Keratinocyte (primary cell): Measurements from ENCODE around the gene IL1RAPL1. TPM values are rescaled to one million over a fixed set of nuclear protein-coding genes. Genes with fewer than 3 reads are reported as not detected.

Experiments
- DNase-seq: peaks from one replicate; pipeline ENCODE4 v3.0.0-alpha.2; 2011; ENCODE audit warnings: low read depth, missing footprints, low spot score
- FAIRE-seq: peaks from 2 replicates; lab custom pipeline; 2011; peaks lifted over from hg19 to GRCh38; lab: Jason Lieb, UNC
- H2AFZ ChIP-seq: 2 replicates; pipeline ENCODE4 v1.6.0; 2012; ENCODE audit warnings: low read length, control low read depth, inconsistent platforms; ENCODE audit not compliant: control insufficient read depth
- H3K27ac ChIP-seq: 2 replicates; pipeline ENCODE4 v1.5.1; 2011; ENCODE audit warnings: low read length; ENCODE audit not compliant: control insufficient read depth, insufficient read depth
- H3K27me3 ChIP-seq: 3 replicates; pipeline ENCODE4 v1.6.0; 2011; ENCODE audit warnings: low read length; ENCODE audit not compliant: control insufficient read depth, insufficient read depth; ENCODE audit errors: extremely low read depth
- H3K36me3 ChIP-seq, 2 experiments: 2 replicates in 1 of 2; 3 replicates in 1 of 2; pipeline ENCODE4 v1.5.1; 2011; ENCODE audit warnings: low read length in 2 of 2, mild to moderate bottlenecking in 1 of 2; ENCODE audit not compliant: control insufficient read depth in 2 of 2, insufficient read depth in 2 of 2; ENCODE audit errors: extremely low read depth in 1 of 2
- H3K4me1 ChIP-seq: 3 replicates; pipeline ENCODE4 v1.5.1; 2011; ENCODE audit warnings: low read length; ENCODE audit not compliant: control insufficient read depth, insufficient read depth; ENCODE audit errors: extremely low read depth
- H3K4me2 ChIP-seq: 3 replicates; pipeline ENCODE4 v1.6.0; 2011; ENCODE audit warnings: low read depth, low read length; ENCODE audit not compliant: control insufficient read depth, insufficient read depth; ENCODE audit errors: extremely low read depth
- H3K4me3 ChIP-seq, 3 experiments: fragments of 200-600 bp in 1 of 3; sonication (generic) in 1 of 3; 2 replicates in 2 of 3; 3 replicates in 1 of 3; pipeline ENCODE4 v1.5.1; 2011 to 2016; ENCODE audit warnings: low read length in 3 of 3, mild to moderate bottlenecking in 3 of 3, control low read depth in 2 of 3, inconsistent platforms in 1 of 3, low read depth in 1 of 3, mixed read lengths in 1 of 3, mixed run types in 1 of 3, moderate library complexity in 1 of 3; ENCODE audit not compliant: control insufficient read depth in 2 of 3, insufficient read depth in 2 of 3; ENCODE audit errors: extremely low read depth in 1 of 3
- H3K79me2 ChIP-seq: 2 replicates; pipeline ENCODE4 v1.6.0; 2012; ENCODE audit warnings: low read length; ENCODE audit not compliant: control insufficient read depth, insufficient read depth
- H3K9ac ChIP-seq: 3 replicates; pipeline ENCODE4 v1.6.0; 2011; ENCODE audit warnings: low read length; ENCODE audit not compliant: control insufficient read depth, insufficient read depth; ENCODE audit errors: extremely low read depth
- H3K9me1 ChIP-seq: 3 replicates; pipeline ENCODE4 v1.6.0; 2011; ENCODE audit warnings: low read length; ENCODE audit not compliant: control insufficient read depth, insufficient read depth; ENCODE audit errors: extremely low read depth
- H3K9me3 ChIP-seq: 2 replicates; pipeline ENCODE4 v1.5.1; 2012; ENCODE audit warnings: low read depth, low read length; ENCODE audit not compliant: control insufficient read depth
- H4K20me1 ChIP-seq: 3 replicates; pipeline ENCODE4 v1.6.0; 2011; ENCODE audit warnings: low read length; ENCODE audit not compliant: control insufficient read depth, insufficient read depth; ENCODE audit errors: extremely low read depth
- CTCF ChIP-seq, 3 experiments: IDR thresholded peaks in 1 of 3; conservative IDR thresholded peaks in 1 of 3; optimal IDR thresholded peaks in 1 of 3; 2 replicates in 2 of 3; 3 replicates in 1 of 3; pipeline versions ENCODE3 to v1.5.1; 2011; ENCODE audit warnings: low read length in 3 of 3, mild to moderate bottlenecking in 3 of 3, moderate library complexity in 2 of 3, control low read depth in 1 of 3, inconsistent platforms in 1 of 3; ENCODE audit not compliant: insufficient read depth in 2 of 3; ENCODE audit errors: extremely low read depth in 1 of 3
- EZH2 ChIP-seq: IDR thresholded peaks from one replicate; pipeline ENCODE4 v1.6.1; 2012; ENCODE audit warnings: inconsistent platforms, mild to moderate bottlenecking, low read length, moderate library complexity
- dilution Hi-C: fragments of 300-500 bp; cut with MboI; formaldehyde crosslinking; loops from one replicate; pipeline ENCODE4 v1.7.0; 2020; ENCODE audit warnings: low sequenced_read_pairs; ENCODE audit not compliant: extremely low pct_ligation_motif_present
- polyA plus RNA-seq, 5 experiments: library from polyadenylated mRNA; depleted of rRNA in 3 of 5; stranded (reverse) in 3 of 5; stranded (forward) in 1 of 5; unstranded in 1 of 5; fragments of >200 nt; gene quantifications; 1 replicate in 1 of 5; 2 replicates in 3 of 5; 3 replicates in 1 of 5; pipeline versions ENCODE4 v1.2.1 to v1.2.3, GENCODE V29; 2011 to 2012; ENCODE audit warnings: missing spikeins in 2 of 5, low read depth in 1 of 5, low replicate concordance in 1 of 5

The IL1RAPL1 gene
- polyA plus RNA-seq, 1 donor (not counting 4 experiments of a cell fraction or from before 2014, with no cell fraction given) = 2.8 TPM

- Histone ChIP-seq H3K4me1 (no peaks in the 10 kb centered on the region), H4K20me1 (no peaks in the 10 kb centered on the region), H3K4me2 (no peak overlapping the region), H3K9me1 (no peaks in the 10 kb centered on the region), H3K36me3 (no peaks in the 10 kb centered on the region), H3K4me3 (no peak overlapping the region), H3K9me3 (no peaks in the 10 kb centered on the region), H3K27me3 (no peaks in the 10 kb centered on the region), H3K27ac (no peak overlapping the region), H3K79me2 (no peaks in the 10 kb centered on the region), H2AFZ (no peak overlapping the region), H3K9ac (no peak overlapping the region)
- FAIRE-seq (no peak), DNase-seq (no peak)
- dilution Hi-C loops = no loop called here
- TF ChIP-seq EZH2 (no peak), CTCF (optimal IDR thresholded peaks at IDR 0.05 in 1 of 3, IDR thresholded peaks at IDR 0.05 in 1 of 3, conservative IDR thresholded peaks at IDR 0.05 in 1 of 3; ENCODE audit: extremely low read depth in 1 of 3, insufficient read depth in 2 of 3, low read length in 3 of 3) (peak in 1 of 3 experiments; percentile 30)
These were observed 457.4 kb downstream of the IL1RAPL1 start for GRCh38 chrX:29044423-29045184.

- no peaks in the 10 kb centered on the region for H4K20me1 ChIP-seq
- no peaks in the 10 kb centered on the region for H3K9me3 ChIP-seq
- no peak overlapping the region for H3K27ac ChIP-seq
- no peak overlapping the region for H3K9ac ChIP-seq
- no peaks in the 10 kb centered on the region for H3K79me2 ChIP-seq
- H3K4me1 ChIP-seq = no peaks in the 10 kb centered on the region
- FAIRE-seq (no peak), DNase-seq (no peak)
- TF ChIP-seq EZH2 = no peak
- no peak for TF ChIP-seq CTCF (optimal IDR thresholded peaks at IDR 0.05 in 1 of 3, IDR thresholded peaks at IDR 0.05 in 1 of 3, conservative IDR thresholded peaks at IDR 0.05 in 1 of 3; ENCODE audit: extremely low read depth in 1 of 3, insufficient read depth in 2 of 3, low read length in 3 of 3)
- H3K27me3 ChIP-seq = no peaks in the 10 kb centered on the region
- no peaks in the 10 kb centered on the region for H3K9me1 ChIP-seq
- H3K4me2 ChIP-seq = no peak overlapping the region
- H2AFZ ChIP-seq = no peak overlapping the region
- H3K36me3 ChIP-seq = no peaks in the 10 kb centered on the region
- H3K4me3 ChIP-seq = no peak overlapping the region
- dilution Hi-C loops = no loop called here
These were observed 478.2 kb downstream of the IL1RAPL1 start for GRCh38 chrX:29065477-29065876.
